GM11168 (cell line): ENCODE results near the gene COL16A1.

ENCODE experiments used
- in situ Hi-C: fragments of 300-500 bp; cut with MboI; formaldehyde crosslinking; loops from one replicate; pipeline ENCODE4 v1.12.0; 2022; ENCODE audit warnings: low sequenced_read_pairs; ENCODE audit not compliant: unreplicated experiment

Gene COL16A1

GRCh38 chr1:31633117-31633516, 70.7 kb downstream of the COL16A1 start:
- in situ Hi-C loops: no loop called here

GRCh38 chr1:31632649-31633048, 71.2 kb downstream of the COL16A1 start:
- in situ Hi-C loops: no loop called here

GRCh38 chr1:31628931-31629556, 74.8 kb downstream of the COL16A1 start:
- in situ Hi-C loops: no loop called here

- in situ Hi-C loops: no loop called here
Measured at GRCh38 chr1:31627930-31628559, 75.8 kb downstream of the COL16A1 start.

- in situ Hi-C loops: no loop called here
Measured at GRCh38 chr1:31627301-31627929, 76.4 kb downstream of the COL16A1 start.

GRCh38 chr1:31626223-31627207, 77.3 kb downstream of the COL16A1 start:
- in situ Hi-C loops: no loop called here

- in situ Hi-C loops: no loop called here
Measured at GRCh38 chr1:31625561-31626222, 78.1 kb downstream of the COL16A1 start.

- in situ Hi-C loops: loop anchor here (5.0 kb wide), 1 partner anchor 63 kb away; no protein-coding TSS in a partner anchor
Measured at GRCh38 chr1:31624731-31625514, 78.9 kb downstream of the COL16A1 start.

- in situ Hi-C loops: loop anchor here (5.0 kb wide), 1 partner anchor 62 kb away; no protein-coding TSS in a partner anchor
Measured at GRCh38 chr1:31624309-31624708, 79.5 kb downstream of the COL16A1 start.

GRCh38 chr1:31623365-31623764, 80.5 kb downstream of the COL16A1 start:
- in situ Hi-C loops: loop anchor here (5.0 kb wide), 1 partner anchor 61 kb away; no protein-coding TSS in a partner anchor

GRCh38 chr1:31621847-31622730, 81.7 kb downstream of the COL16A1 start:
- in situ Hi-C loops: loop anchor here (5.0 kb wide), 1 partner anchor 60 kb away; no protein-coding TSS in a partner anchor

- in situ Hi-C loops: loop anchor here (5.0 kb wide), 1 partner anchor 59 kb away; no protein-coding TSS in a partner anchor
Measured at GRCh38 chr1:31621498-31621820, 82.4 kb downstream of the COL16A1 start.

GRCh38 chr1:31620631-31621497, 83.0 kb downstream of the COL16A1 start:
- in situ Hi-C loops: loop anchor here (5.0 kb wide), 1 partner anchor 59 kb away; no protein-coding TSS in a partner anchor

- in situ Hi-C loops: no loop called here
Measured at GRCh38 chr1:31618916-31619846, 84.6 kb downstream of the COL16A1 start.

- in situ Hi-C loops: no loop called here
Measured at GRCh38 chr1:31617916-31618746, 85.7 kb downstream of the COL16A1 start.
